NB4 (cell line): ENCODE data around the gene AMZ2.
A peak's percentile ranks its signal among the peaks of the same experiment; 100 is the strongest.
"Not testable (repeated sequence)": the region's sequence is repeated elsewhere in the genome, so short reads cannot be mapped to it uniquely, and the experiment has no call there.

Experiments
- DNase-seq: peaks from one replicate; pipeline ENCODE4 v3.0.0; 2010; ENCODE audit warnings: low read depth
- H3K4me3 ChIP-seq: one replicate; pipeline ENCODE4 v1.5.1; 2011; ENCODE audit warnings: mild to moderate bottlenecking, low read depth, low read length, moderate library complexity
- MYC ChIP-seq: IDR thresholded peaks from 2 replicates; pipeline ENCODE4 v1.6.1; 2011; ENCODE audit warnings: low read depth, low read length
- POLR2A ChIP-seq: IDR thresholded peaks from 2 replicates; pipeline ENCODE4 v1.6.1; 2011; ENCODE audit warnings: mild to moderate bottlenecking; ENCODE audit not compliant: insufficient read length; ENCODE audit errors: extremely low read depth
- TF ChIP-seq, protein P1 (sequence below): IDR thresholded peaks from one replicate; pipeline ENCODE4 v1.5.1; 2012; ENCODE audit warnings: low read depth, low read length
- TF ChIP-seq, protein P2 (sequence below): IDR thresholded peaks from 2 replicates; pipeline ENCODE4 v1.6.1; 2011; ENCODE audit warnings: low read depth, low read length

AMZ2 gene, protein sequence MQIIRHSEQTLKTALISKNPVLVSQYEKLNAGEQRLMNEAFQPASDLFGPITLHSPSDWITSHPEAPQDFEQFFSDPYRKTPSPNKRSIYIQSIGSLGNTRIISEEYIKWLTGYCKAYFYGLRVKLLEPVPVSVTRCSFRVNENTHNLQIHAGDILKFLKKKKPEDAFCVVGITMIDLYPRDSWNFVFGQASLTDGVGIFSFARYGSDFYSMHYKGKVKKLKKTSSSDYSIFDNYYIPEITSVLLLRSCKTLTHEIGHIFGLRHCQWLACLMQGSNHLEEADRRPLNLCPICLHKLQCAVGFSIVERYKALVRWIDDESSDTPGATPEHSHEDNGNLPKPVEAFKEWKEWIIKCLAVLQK

DNA sequence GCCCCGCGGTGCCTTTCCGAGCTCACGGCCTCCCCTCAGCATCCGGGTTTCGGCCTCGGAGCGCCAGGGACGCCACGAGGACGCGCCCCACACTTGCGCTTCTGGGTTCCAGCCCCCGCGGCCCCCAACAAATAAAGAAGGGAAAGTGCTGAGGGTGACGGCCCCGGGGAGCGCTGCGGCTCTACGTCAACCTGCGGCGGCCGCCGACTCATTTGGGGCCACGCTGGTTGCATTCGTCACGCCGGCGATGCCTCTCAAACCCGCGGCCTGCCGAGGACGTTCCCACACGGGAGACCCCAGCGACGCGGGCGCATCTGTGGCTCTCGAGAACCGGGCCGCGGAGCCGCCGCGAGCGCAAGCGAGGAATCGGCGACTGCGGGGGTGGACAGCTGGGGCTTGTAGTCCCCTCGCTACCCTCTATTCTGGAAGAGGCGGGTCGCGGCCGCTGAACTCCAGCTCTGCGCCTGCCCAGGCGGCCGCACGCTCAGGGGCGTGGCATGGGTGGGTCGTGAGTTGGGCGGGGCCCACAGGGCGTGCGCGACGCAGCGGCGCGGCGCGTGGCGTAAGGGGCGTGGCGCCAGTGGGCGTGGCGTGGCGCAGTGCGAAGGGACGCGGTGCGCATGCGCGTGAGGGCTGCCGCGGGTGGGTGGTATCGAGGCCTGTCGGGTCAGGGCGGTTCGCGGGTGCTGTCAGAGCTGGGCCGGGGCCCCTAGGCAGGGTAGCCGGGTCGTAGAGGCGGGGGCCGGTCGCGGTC lies at the start of gene AMZ2:
Gene AMZ2 (plus strand): TSS at position 599 of the 754 bp plus-strand sequence. CDS start 2,145 bp downstream, outside the sequence.
- DNase-seq: peak; percentile 94
- TF ChIP-seq, protein P1, sequence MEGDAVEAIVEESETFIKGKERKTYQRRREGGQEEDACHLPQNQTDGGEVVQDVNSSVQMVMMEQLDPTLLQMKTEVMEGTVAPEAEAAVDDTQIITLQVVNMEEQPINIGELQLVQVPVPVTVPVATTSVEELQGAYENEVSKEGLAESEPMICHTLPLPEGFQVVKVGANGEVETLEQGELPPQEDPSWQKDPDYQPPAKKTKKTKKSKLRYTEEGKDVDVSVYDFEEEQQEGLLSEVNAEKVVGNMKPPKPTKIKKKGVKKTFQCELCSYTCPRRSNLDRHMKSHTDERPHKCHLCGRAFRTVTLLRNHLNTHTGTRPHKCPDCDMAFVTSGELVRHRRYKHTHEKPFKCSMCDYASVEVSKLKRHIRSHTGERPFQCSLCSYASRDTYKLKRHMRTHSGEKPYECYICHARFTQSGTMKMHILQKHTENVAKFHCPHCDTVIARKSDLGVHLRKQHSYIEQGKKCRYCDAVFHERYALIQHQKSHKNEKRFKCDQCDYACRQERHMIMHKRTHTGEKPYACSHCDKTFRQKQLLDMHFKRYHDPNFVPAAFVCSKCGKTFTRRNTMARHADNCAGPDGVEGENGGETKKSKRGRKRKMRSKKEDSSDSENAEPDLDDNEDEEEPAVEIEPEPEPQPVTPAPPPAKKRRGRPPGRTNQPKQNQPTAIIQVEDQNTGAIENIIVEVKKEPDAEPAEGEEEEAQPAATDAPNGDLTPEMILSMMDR: no peak
- peak; percentile 72 for TF ChIP-seq MYC
- peak; percentile 93 for TF ChIP-seq POLR2A
- TF ChIP-seq, protein P2, sequence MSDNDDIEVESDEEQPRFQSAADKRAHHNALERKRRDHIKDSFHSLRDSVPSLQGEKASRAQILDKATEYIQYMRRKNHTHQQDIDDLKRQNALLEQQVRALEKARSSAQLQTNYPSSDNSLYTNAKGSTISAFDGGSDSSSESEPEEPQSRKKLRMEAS: peak; percentile 36
- peak within 1 kb of the TSS; percentile 81 for H3K4me3 ChIP-seq

DNA sequence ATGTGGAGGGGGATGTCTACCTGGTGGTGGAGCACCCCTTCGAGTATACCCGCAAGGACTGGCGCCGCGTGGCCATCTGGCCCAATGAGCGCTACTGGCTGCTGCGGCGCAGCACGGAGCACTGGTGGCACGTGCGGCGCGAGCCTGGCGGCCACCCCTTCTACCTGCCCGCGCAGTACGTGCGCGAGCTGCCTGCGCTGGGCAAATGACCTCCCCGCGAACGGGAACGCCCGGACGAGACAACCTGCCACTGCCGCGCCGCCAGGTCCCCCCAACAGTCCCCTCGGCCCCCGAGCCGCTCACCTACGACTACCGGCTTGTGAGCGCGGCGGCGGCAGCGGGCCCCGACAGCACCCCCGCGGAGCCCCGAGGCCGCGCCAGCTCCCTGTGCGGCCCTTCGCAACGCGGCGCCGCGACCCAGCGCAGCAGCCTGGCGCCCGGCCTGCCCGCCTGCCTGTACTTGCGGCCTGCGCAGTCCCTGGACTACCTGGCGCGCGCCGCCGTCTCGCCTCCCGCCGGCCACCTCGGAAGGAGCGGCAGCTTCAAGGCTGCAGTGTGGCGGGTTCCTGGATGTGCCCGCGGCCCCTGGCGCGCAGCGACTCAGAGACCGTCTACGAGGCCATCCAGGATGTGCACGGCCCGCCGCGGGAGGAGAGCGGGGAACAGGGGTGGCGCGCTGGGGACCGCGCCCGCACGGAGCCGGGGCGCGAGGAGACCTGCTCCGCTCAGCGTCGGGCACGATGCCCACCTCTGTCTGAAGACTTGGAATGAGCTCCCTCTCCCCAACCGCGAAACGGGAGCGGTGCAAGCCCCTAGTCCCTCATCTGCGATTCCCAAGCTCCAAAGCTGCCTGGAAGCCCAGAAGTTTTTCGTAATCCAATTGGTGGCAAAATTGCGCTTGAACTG lies 48.7 kb upstream of the AMZ2 start:
- no peak overlapping the region for H3K4me3 ChIP-seq
- DNase-seq: no peak
- TF ChIP-seq, protein P1: no peak
- TF ChIP-seq MYC (no peak), POLR2A (no peak)
- TF ChIP-seq, protein P2: no peak

DNA sequence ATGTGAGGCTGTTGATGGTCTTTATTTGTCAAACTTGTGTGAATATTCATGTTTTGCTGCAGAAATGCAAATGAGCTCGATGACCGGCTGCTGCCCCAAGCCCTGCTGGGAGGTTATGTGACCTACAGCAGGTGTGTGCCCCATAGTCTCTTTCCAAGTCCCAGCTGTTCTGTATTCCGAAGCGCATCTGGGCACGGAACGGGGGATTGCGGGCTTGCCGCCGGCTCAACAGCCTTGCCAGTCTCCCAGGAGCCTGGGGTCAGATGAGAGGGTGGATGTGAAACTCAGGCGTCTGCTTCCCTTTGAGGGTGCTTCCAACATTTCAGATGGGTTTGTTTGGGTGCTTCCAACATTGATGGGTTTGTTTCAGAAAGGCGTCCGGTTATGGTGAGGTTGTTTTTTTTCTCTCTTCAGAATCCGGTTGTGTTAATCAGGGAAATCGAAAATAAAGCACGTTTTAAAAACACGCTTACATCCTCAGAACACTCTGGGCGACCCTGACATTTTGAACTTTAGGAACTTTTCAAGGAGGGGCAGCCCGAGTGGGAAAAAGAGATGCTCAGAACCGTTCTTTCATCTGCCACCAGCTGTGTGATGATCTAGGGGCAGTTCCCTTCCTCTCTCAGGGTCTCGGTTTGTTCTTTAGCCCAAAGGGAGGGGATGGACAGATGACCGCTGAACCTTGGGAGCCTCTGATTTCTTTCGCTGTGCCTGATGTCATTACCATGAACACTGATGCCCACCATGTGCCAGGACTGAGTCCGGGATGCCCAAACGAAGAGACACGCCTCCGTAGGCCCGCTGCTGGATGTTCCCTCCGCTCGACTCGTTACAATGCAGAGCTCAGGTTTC lies 47.8 kb upstream of the AMZ2 start:
- H3K4me3 ChIP-seq: no peak overlapping the region
- DNase-seq: no peak
- TF ChIP-seq POLR2A: no peak
- TF ChIP-seq, protein P2: no peak
- TF ChIP-seq MYC: no peak
- TF ChIP-seq, protein P1: no peak

DNA sequence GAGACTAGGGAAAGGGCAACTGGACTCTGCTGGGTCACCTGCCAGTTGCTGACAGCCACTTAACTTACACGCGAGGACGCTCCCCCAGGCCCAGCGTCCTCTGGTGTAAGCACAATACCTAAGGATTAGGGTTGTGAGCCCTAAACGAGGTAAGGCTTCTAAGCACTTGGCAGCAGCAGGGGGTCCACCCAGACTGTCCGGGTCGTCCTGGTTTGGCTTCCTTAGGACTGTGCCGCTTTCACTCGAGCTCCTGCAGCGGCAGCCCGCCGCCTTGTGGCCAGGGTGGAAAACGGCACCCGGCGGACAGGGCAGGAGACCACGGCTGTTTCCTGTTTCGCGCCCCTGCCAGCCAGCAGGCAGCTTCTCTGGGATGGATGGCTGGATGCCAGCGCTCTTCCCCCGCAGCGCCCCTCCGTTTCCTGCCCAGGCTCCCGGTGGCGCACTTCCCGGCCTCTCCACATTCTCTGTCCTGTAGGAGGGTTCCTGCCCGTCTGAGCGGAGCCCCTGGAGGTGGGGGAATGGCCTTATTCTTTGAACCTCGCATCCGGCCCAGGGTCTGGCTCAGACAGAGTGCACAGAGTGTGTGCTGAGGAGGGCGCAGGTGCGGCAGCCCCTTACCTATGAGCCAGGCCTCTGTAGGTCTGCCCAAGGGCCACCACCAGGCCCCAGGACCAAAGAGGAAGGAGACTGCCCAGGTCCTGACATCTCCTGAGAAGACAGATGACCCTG lies 47.0 kb upstream of the AMZ2 start:
- DNase-seq: peak; percentile 80
- H3K4me3 ChIP-seq: no peak overlapping the region
- TF ChIP-seq, protein P2: no peak
- TF ChIP-seq, protein P1: peak; percentile 76

DNA sequence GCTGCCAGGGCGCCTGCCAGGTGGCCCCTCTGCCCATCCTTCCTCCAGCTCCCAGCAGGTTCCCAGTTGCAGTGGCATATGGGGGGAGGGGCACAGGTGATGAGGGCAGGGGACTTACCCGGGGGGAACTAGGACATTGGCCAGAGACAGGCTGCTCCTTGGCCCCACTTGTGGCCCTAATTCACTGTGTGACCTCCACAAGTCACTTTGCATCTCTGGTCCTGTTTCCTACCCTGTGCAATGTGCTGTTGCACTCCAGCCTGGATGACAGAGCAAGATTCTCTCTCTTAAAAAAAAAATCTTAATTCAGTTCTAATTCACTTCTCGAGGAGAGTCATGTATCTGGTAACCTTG lies 46.4 kb upstream of the AMZ2 start:
- DNase-seq, H3K4me3 ChIP-seq: not testable (repeated sequence)

DNA sequence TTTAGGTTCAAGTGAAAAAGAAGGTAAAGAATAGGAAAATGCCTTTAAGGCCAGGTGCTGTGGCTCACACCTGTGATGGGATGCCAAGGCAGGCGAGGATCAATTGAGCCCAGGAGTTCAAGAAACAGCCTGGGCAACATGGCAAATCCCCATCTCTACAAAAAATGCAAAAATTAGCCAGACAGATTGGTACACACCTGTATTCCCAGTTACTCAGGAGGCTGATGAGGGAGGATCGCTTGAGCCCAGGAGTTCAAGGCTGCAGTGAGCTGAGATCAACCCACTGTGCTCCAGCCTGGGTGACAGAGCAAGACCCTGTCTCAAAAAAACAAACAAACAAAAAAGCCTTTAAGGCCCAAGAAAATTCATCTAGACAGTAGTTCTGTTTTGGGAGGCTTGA lies 45.5 kb upstream of the AMZ2 start:
- H3K4me3 ChIP-seq, DNase-seq: not testable (repeated sequence)
